CD14-positive monocyte (primary cell): ENCODE measurements around the gene SS18L1. TPM values are rescaled to one million over a fixed set of nuclear protein-coding genes. Genes with fewer than 3 reads are reported as not detected.

Experiments
- DNase-seq, 3 donors: peaks; one replicate each; pipeline ENCODE4 v3.0.0-alpha.2; 2011 to 2022
- H2AFZ ChIP-seq: 2 replicates; pipeline ENCODE4 v1.6.0; 2012; ENCODE audit warnings: mild to moderate bottlenecking, low read depth, low read length, inconsistent platforms; ENCODE audit not compliant: insufficient read depth, poor library complexity, severe bottlenecking
- H3K27ac ChIP-seq, 2 donors: 1 replicate in 1 of 2; 2 replicates in 1 of 2; pipeline ENCODE4 v1.5.1; 2012 to 2013; ENCODE audit warnings: low read length in 2 of 2, control low read depth in 1 of 2, inconsistent platforms in 1 of 2, low read depth in 1 of 2, mild to moderate bottlenecking in 1 of 2
- H3K27me3 ChIP-seq, 2 donors: one replicate each; pipeline versions ENCODE4 v1.6.0 to v1.6.1; 2011 to 2013; ENCODE audit warnings: low read length in 2 of 2; ENCODE audit not compliant: control insufficient read depth in 2 of 2, insufficient read depth in 2 of 2
- H3K36me3 ChIP-seq, 2 donors: replicated peaks in 1 of 2; 1 replicate in 1 of 2; 2 replicates in 1 of 2; pipeline versions ENCODE4 v1.5.1 to v1.6.1; 2012 to 2013; ENCODE audit warnings: low read length in 2 of 2, control low read depth in 1 of 2, inconsistent platforms in 1 of 2, mild to moderate bottlenecking in 1 of 2; ENCODE audit not compliant: insufficient read depth in 2 of 2, control insufficient read depth in 1 of 2
- H3K4me1 ChIP-seq, 2 donors: 1 replicate in 1 of 2; 2 replicates in 1 of 2; pipeline versions ENCODE4 v1.5.1 to v1.6.1; 2012 to 2013; ENCODE audit warnings: low read length in 2 of 2, control low read depth in 1 of 2, inconsistent platforms in 1 of 2, mild to moderate bottlenecking in 1 of 2, moderate library complexity in 1 of 2; ENCODE audit not compliant: insufficient read depth in 2 of 2, control insufficient read depth in 1 of 2
- H3K4me2 ChIP-seq: replicated peaks from 2 replicates; pipeline ENCODE3; 2012; ENCODE audit warnings: low read length, moderate library complexity, mild to moderate bottlenecking; ENCODE audit not compliant: poor library complexity, severe bottlenecking; ENCODE audit errors: extremely low read depth
- H3K4me3 ChIP-seq, 3 experiments: fragments of 200-600 bp in 1 of 3; sonication (generic) in 1 of 3; replicated peaks in 1 of 3; 1 replicate in 2 of 3; 2 replicates in 1 of 3; pipeline ENCODE4 v1.5.1; 2011 to 2013; ENCODE audit warnings: low read length in 3 of 3, mild to moderate bottlenecking in 3 of 3, control low read depth in 2 of 3, low read depth in 2 of 3, inconsistent platforms in 1 of 3, moderate library complexity in 1 of 3
- H3K79me2 ChIP-seq: 2 replicates; pipeline ENCODE4 v1.6.0; 2012; ENCODE audit warnings: mild to moderate bottlenecking, control low read depth, inconsistent platforms, low read length, moderate library complexity; ENCODE audit not compliant: insufficient read depth
- H3K9ac ChIP-seq: 2 replicates; pipeline ENCODE4 v1.6.0; 2017; ENCODE audit warnings: low read length, mild to moderate bottlenecking; ENCODE audit not compliant: insufficient read depth, poor library complexity, severe bottlenecking
- H3K9me3 ChIP-seq, 2 donors: replicated peaks in 1 of 2; 1 replicate in 1 of 2; 2 replicates in 1 of 2; pipeline versions ENCODE4 v1.5.1 to v1.6.1; 2012 to 2013; ENCODE audit warnings: low read length in 2 of 2, control low read depth in 1 of 2; ENCODE audit not compliant: control insufficient read depth in 1 of 2, insufficient read depth in 1 of 2
- H4K20me1 ChIP-seq: 2 replicates; pipeline ENCODE4 v1.6.0; 2012; ENCODE audit warnings: mild to moderate bottlenecking, low read length, control low read depth, moderate library complexity; ENCODE audit not compliant: insufficient read depth
- H3K27ac Mint-ChIP-seq, 7 donors: one replicate each; pipeline ENCODE4 v1.8.0; 2020; ENCODE audit warnings: mild to moderate bottlenecking in 7 of 7, mixed read lengths in 7 of 7, moderate library complexity in 6 of 7, inconsistent platforms in 2 of 7
- H3K27me3 Mint-ChIP-seq, 3 donors: one replicate each; pipeline ENCODE4 v1.8.0; 2021 to 2022; ENCODE audit warnings: low read depth in 3 of 3, mild to moderate bottlenecking in 3 of 3, mixed read lengths in 3 of 3, moderate library complexity in 3 of 3, inconsistent platforms in 1 of 3
- H3K36me3 Mint-ChIP-seq, 2 donors: one replicate each; pipeline ENCODE4 v1.8.0; 2020; ENCODE audit warnings: mixed read lengths in 2 of 2, inconsistent platforms in 1 of 2, mild to moderate bottlenecking in 1 of 2
- H3K4me1 Mint-ChIP-seq: one replicate; pipeline ENCODE4 v1.8.0; 2020; ENCODE audit warnings: mild to moderate bottlenecking, mixed read lengths
- H3K4me3 Mint-ChIP-seq, 2 donors: one replicate each; pipeline ENCODE4 v1.8.0; 2020; ENCODE audit warnings: mild to moderate bottlenecking in 2 of 2, mixed read lengths in 2 of 2, moderate library complexity in 1 of 2
- H3K9me3 Mint-ChIP-seq, 7 donors: one replicate each; pipeline ENCODE4 v1.8.0; 2020 to 2022; ENCODE audit warnings: mixed read lengths in 7 of 7, mild to moderate bottlenecking in 6 of 7, moderate library complexity in 6 of 7, inconsistent platforms in 2 of 7
- CTCF ChIP-seq: fragments of 200-600 bp; IDR thresholded peaks from one replicate; pipeline ENCODE4 v1.8.0; 2022; ENCODE audit warnings: antibody characterized with exemption, mild to moderate bottlenecking
- WGBS: methylation state at CpG from one replicate; pipeline ENCODE4 v1.1.5; 2013; ENCODE audit warnings: missing lambda C conversion rate; ENCODE audit not compliant: insufficient coverage; 5-methylcytosine and 5-hydroxymethylcytosine counted together
- intact Hi-C, 2 donors: fragments of 100-400 bp; cut with micrococcal nuclease; formaldehyde crosslinking; loops; one replicate each; pipeline versions ENCODE4 v1.15.0 to v1.15.1; 2023
- polyA plus RNA-seq, 3 donors: library from polyadenylated mRNA; depleted of rRNA in 1 of 3; unstranded in 2 of 3; stranded (reverse) in 1 of 3; fragments of 300-500 nt in 2 of 3; fragments of >200 nt in 1 of 3; fragmentation: Illumina TruSeq in 2 of 3; gene quantifications; 1 replicate in 2 of 3; 2 replicates in 1 of 3; pipeline ENCODE4 v1.2.3, GENCODE V29; 2012 to 2021

SS18L1 gene
- polyA plus RNA-seq, 3 donors, result 0.75 to 16.5 (median 1.1) TPM

GRCh38 chr20:62190639-62191411, 47.3 kb downstream of the SS18L1 start:
- H3K9me3 Mint-ChIP-seq, result no peaks in the 10 kb centered on the region
- H3K36me3 ChIP-seq, result peaks cover 35 to 68% of the 10 kb centered on the region in 2 donors
- H3K4me1 ChIP-seq, result peaks cover 3 to 5% of the 10 kb centered on the region in 2 donors
- DNase-seq, result no peak
- peaks cover 43% of the 10 kb centered on the region for H4K20me1 ChIP-seq
- no peak overlapping the region for H3K4me3 Mint-ChIP-seq
- H2AFZ ChIP-seq, result no peak overlapping the region
- no peak overlapping the region for H3K4me3 ChIP-seq
- 97% methylated on average over 14 of the region's 25 CpGs for WGBS
- peaks cover 31 to 52% of the 10 kb centered on the region in 2 donors for H3K36me3 Mint-ChIP-seq
- no peak overlapping the region for H3K9ac ChIP-seq
- no peaks in the 10 kb centered on the region for H3K27me3 ChIP-seq
- H3K4me2 ChIP-seq, result no peak overlapping the region
- TF ChIP-seq CTCF, result no peak
- no peak overlapping the region for H3K27ac ChIP-seq
- peaks cover 0 to 1% (median 1%) of the 10 kb centered on the region in 3 donors for H3K27me3 Mint-ChIP-seq
- H3K27ac Mint-ChIP-seq, result no peak overlapping the region
- no peaks in the 10 kb centered on the region for H3K9me3 ChIP-seq
- peaks cover 49% of the 10 kb centered on the region for H3K79me2 ChIP-seq
- peaks cover 13% of the 10 kb centered on the region for H3K4me1 Mint-ChIP-seq
- intact Hi-C loops, result no loop called here

GRCh38 chr20:62191781-62192559, 48.4 kb downstream of the SS18L1 start:
- no peak overlapping the region for H3K27ac Mint-ChIP-seq
- H3K79me2 ChIP-seq, result peaks cover 38% of the 10 kb centered on the region

More at GRCh38 chr20:62191781-62192559, 48.4 kb downstream of the SS18L1 start:
- Mint-ChIP-seq H3K9me3 (no peaks in the 10 kb centered on the region), H3K4me1 (peaks cover 8% of the 10 kb centered on the region), H3K4me3 (no peak overlapping the region), H3K27me3 (peaks cover 0 to 3% (median 1%) of the 10 kb centered on the region in 3 donors), H3K36me3 (peaks cover 32 to 61% of the 10 kb centered on the region in 2 donors)
- Histone ChIP-seq H3K36me3 (peaks cover 37 to 76% of the 10 kb centered on the region in 2 donors), H4K20me1 (peaks cover 43% of the 10 kb centered on the region), H3K27ac (no peak overlapping the region), H3K9me3 (no peaks in the 10 kb centered on the region), H3K4me2 (no peak overlapping the region), H3K27me3 (no peaks in the 10 kb centered on the region), H3K4me1 (no peaks in the 10 kb centered on the region), H2AFZ (no peak overlapping the region), H3K9ac (no peak overlapping the region), H3K4me3 (no peak overlapping the region)
- 96% methylated on average over 12 of the region's 14 CpGs for WGBS
- intact Hi-C loops, result no loop called here
- TF ChIP-seq CTCF, result no peak
- DNase-seq, result no peak
